22Rv1 (cell line): Measurements from ENCODE around the gene PALM.

Experiments used
- H3K27ac ChIP-seq: fragments of 450-650 bp; 2 replicates; pipeline ENCODE4 v1.5.1; 2017
- CTCF ChIP-seq: fragments of 450-650 bp; IDR thresholded peaks from 2 replicates; pipeline ENCODE4 v1.5.1; 2017; ENCODE audit warnings: mild to moderate bottlenecking
- ZFX ChIP-seq: fragments of 450-650 bp; IDR thresholded peaks from 2 replicates; pipeline ENCODE4 v1.6.1; 2017; ENCODE audit warnings: antibody characterized with exemption, borderline replicate concordance

PALM gene

GRCh38 chr19:682678-683320 lies 25.9 kb upstream of the PALM start:
- no peak overlapping the region for H3K27ac ChIP-seq
- no peak for TF ChIP-seq CTCF
- no peak for TF ChIP-seq ZFX

- TF ChIP-seq ZFX, result no peak
- H3K27ac ChIP-seq, result no peak overlapping the region
Measured at GRCh38 chr19:685454-685931, 23.2 kb upstream of the PALM start.

- H3K27ac ChIP-seq, result no peak overlapping the region
- no peak for TF ChIP-seq CTCF
- no peak for TF ChIP-seq ZFX
Measured at GRCh38 chr19:686589-687297, 22.0 kb upstream of the PALM start.

- H3K27ac ChIP-seq, result no peak overlapping the region
- TF ChIP-seq CTCF (no peak), ZFX (no peak)
Measured at GRCh38 chr19:687569-688166, 21.1 kb upstream of the PALM start.

- TF ChIP-seq CTCF, result no peak
- no peak for TF ChIP-seq ZFX
- no peak overlapping the region for H3K27ac ChIP-seq
Measured at GRCh38 chr19:688214-688613, 20.5 kb upstream of the PALM start.

- TF ChIP-seq CTCF, result no peak
- no peak for TF ChIP-seq ZFX
- H3K27ac ChIP-seq, result no peak overlapping the region
Measured at GRCh38 chr19:688992-689391, 19.7 kb upstream of the PALM start.

- no peak for TF ChIP-seq CTCF
- H3K27ac ChIP-seq, result no peak overlapping the region
Measured at GRCh38 chr19:690203-690602, 18.5 kb upstream of the PALM start.
